IMR-90 (cell line): ENCODE measurements around the gene COA4. TPM values are rescaled to one million over a fixed set of nuclear protein-coding genes. Genes with fewer than 3 reads are reported as not detected.

Source experiments
- ATAC-seq: fragments of 200-7000 bp; cut with Tn5 transposase; 2 replicates; pipeline ENCODE4 v1.9.1; 2020; ENCODE audit warnings: low read depth, mild to moderate bottlenecking, moderate library complexity
- BruUV-seq: library from RNA; stranded (reverse); fragments of 400-500 nt; replicated peaks from 2 replicates; lab custom pipeline; 2021; lab: Mats Ljungman, UMichigan
- CTCF ChIA-PET: fragments of 300-600 bp; formaldehyde crosslinking; extraction: SDS; loops from one replicate; lab custom pipeline; 2021; ENCODE audit warnings: antibody characterized with exemption; lab: Yijun Ruan, JAX
- POLR2A ChIA-PET: fragments of 300-600 bp; sonication (Branson Sonifier 250); formaldehyde crosslinking; loops from one replicate; lab custom pipeline; 2022; ENCODE audit warnings: antibody characterized with exemption; ENCODE audit not compliant: unreplicated experiment; lab: Charles Lee
- DNase-seq: peaks from one replicate; pipeline ENCODE4 v3.0.0; 2013
- H2AFZ ChIP-seq: replicated peaks from 2 replicates; pipeline ENCODE3; 2013; ENCODE audit warnings: low read length, mild to moderate bottlenecking; ENCODE audit not compliant: poor library complexity
- H2AK5ac ChIP-seq: 2 replicates; pipeline ENCODE4 v1.6.1; 2013; ENCODE audit warnings: low read depth, low read length, inconsistent platforms
- H2AK9ac ChIP-seq: replicated peaks from 2 replicates; pipeline ENCODE3; 2013; ENCODE audit warnings: mild to moderate bottlenecking, low read depth, low read length, moderate library complexity; ENCODE audit not compliant: poor library complexity
- H2BK120ac ChIP-seq: 2 replicates; pipeline ENCODE4 v1.6.1; 2013; ENCODE audit warnings: low read depth, low read length, inconsistent platforms
- H2BK15ac ChIP-seq: 3 replicates; pipeline ENCODE4 v1.6.1; 2013; ENCODE audit warnings: low read depth, low read length, inconsistent platforms
- H2BK20ac ChIP-seq: 2 replicates; pipeline ENCODE4 v1.6.1; 2013; ENCODE audit warnings: low read depth, mild to moderate bottlenecking, inconsistent platforms, low read length, moderate library complexity
- H2BK5ac ChIP-seq: 2 replicates; pipeline ENCODE4 v1.6.1; 2013; ENCODE audit warnings: mild to moderate bottlenecking, low read depth, low read length, inconsistent platforms; ENCODE audit not compliant: poor library complexity, severe bottlenecking
- H3K14ac ChIP-seq: replicated peaks from 2 replicates; pipeline ENCODE4 v1.6.1; 2013; ENCODE audit warnings: low read depth, low read length, inconsistent platforms
- H3K18ac ChIP-seq: 2 replicates; pipeline ENCODE4 v1.6.1; 2013; ENCODE audit warnings: low read depth, low read length, control low read depth
- H3K23ac ChIP-seq: 2 replicates; pipeline ENCODE4 v1.6.1; 2013; ENCODE audit warnings: low read depth, low read length, inconsistent platforms
- H3K27ac ChIP-seq: 2 replicates; pipeline ENCODE4 v1.5.1; 2013; ENCODE audit warnings: mild to moderate bottlenecking, control low read depth, low read length; ENCODE audit not compliant: insufficient read depth
- H3K27me3 ChIP-seq: 2 replicates; pipeline ENCODE4 v1.6.1; 2013; ENCODE audit warnings: low read length; ENCODE audit not compliant: control insufficient read depth, insufficient read depth
- H3K36me3 ChIP-seq: 2 replicates; pipeline ENCODE4 v1.6.1; 2013; ENCODE audit warnings: low read length, mixed read lengths; ENCODE audit not compliant: control insufficient read depth, insufficient read depth
- H3K4ac ChIP-seq: 2 replicates; pipeline ENCODE4 v1.6.1; 2013; ENCODE audit warnings: low read depth, low read length, inconsistent platforms
- H3K4me1 ChIP-seq: 2 replicates; pipeline ENCODE4 v1.6.1; 2013; ENCODE audit warnings: low read length, mixed read lengths; ENCODE audit not compliant: control insufficient read depth, insufficient read depth
- H3K4me2 ChIP-seq: 2 replicates; pipeline ENCODE4 v1.6.1; 2013; ENCODE audit warnings: low read depth, mild to moderate bottlenecking, control low read depth, low read length, moderate library complexity
- H3K4me3 ChIP-seq: 2 replicates; pipeline ENCODE4 v1.5.1; 2013; ENCODE audit warnings: low read depth, mild to moderate bottlenecking, control low read depth, low read length, moderate library complexity; ENCODE audit not compliant: insufficient read depth
- H3K56ac ChIP-seq: 2 replicates; pipeline ENCODE4 v1.6.1; 2013; ENCODE audit warnings: low read length, inconsistent platforms; ENCODE audit not compliant: insufficient read depth; ENCODE audit errors: extremely low read depth
- H3K79me1 ChIP-seq, 2 experiments: 2 replicates each; pipeline ENCODE4 v1.6.1; 2013; ENCODE audit warnings: low read length in 2 of 2, inconsistent platforms in 1 of 2, low read depth in 1 of 2
- H3K9ac ChIP-seq: 2 replicates; pipeline ENCODE4 v1.6.1; 2013; ENCODE audit warnings: low read depth, low read length, control low read depth
- H3K9me1 ChIP-seq: 2 replicates; pipeline ENCODE4 v1.6.1; 2013; ENCODE audit warnings: low read length, inconsistent platforms; ENCODE audit not compliant: insufficient read depth
- H3K9me3 ChIP-seq: 2 replicates; pipeline ENCODE4 v1.6.1; 2013; ENCODE audit warnings: low read length; ENCODE audit not compliant: control insufficient read depth, insufficient read depth
- H4K20me1 ChIP-seq: 2 replicates; pipeline ENCODE4 v1.6.1; 2013; ENCODE audit warnings: low read length, inconsistent platforms; ENCODE audit not compliant: insufficient read depth
- H4K5ac ChIP-seq: 2 replicates; pipeline ENCODE4 v1.6.1; 2013; ENCODE audit warnings: mild to moderate bottlenecking, low read depth, low read length, control low read depth
- H4K8ac ChIP-seq, 2 experiments: 2 replicates each; pipeline ENCODE4 v1.6.1; 2013; ENCODE audit warnings: low read depth in 2 of 2, low read length in 2 of 2, control low read depth in 1 of 2, inconsistent platforms in 1 of 2
- H4K91ac ChIP-seq: 2 replicates; pipeline ENCODE4 v1.6.1; 2013; ENCODE audit warnings: low read depth, low read length, inconsistent platforms; ENCODE audit not compliant: insufficient read depth
- CEBPB ChIP-seq: IDR thresholded peaks from 2 replicates; pipeline ENCODE4 v1.6.1; 2012; ENCODE audit warnings: low read depth, low read length, improper control_type of control experiment
- CTCF ChIP-seq: conservative IDR thresholded peaks from 2 replicates; pipeline ENCODE4 v1.5.1; 2012; ENCODE audit warnings: mild to moderate bottlenecking, low read depth, low read length, improper control_type of control experiment
- ELK1 ChIP-seq: fragments of 150-350 bp; IDR thresholded peaks from 2 replicates; pipeline ENCODE4 v1.6.1; 2016; ENCODE audit warnings: low read depth, mild to moderate bottlenecking, low read length, moderate library complexity, borderline replicate concordance
- FOS ChIP-seq: fragments of 150-350 bp; IDR thresholded peaks from 2 replicates; pipeline ENCODE4 v1.6.1; 2016; ENCODE audit warnings: low read depth, low read length
- MAFK ChIP-seq: IDR thresholded peaks from 2 replicates; pipeline ENCODE4 v1.6.1; 2012; ENCODE audit warnings: low read depth, low read length, improper control_type of control experiment
- MAZ ChIP-seq: IDR thresholded peaks from 2 replicates; pipeline ENCODE4 v1.6.1; 2012; ENCODE audit warnings: low read depth, mild to moderate bottlenecking, low read length, improper control_type of control experiment, moderate library complexity, borderline replicate concordance
- NFE2L2 ChIP-seq: fragments of 150-350 bp; IDR thresholded peaks from 2 replicates; pipeline ENCODE4 v1.6.1; 2016; ENCODE audit warnings: low read depth, mild to moderate bottlenecking, low read length
- POLR2A ChIP-seq: IDR thresholded peaks from 2 replicates; pipeline ENCODE4 v1.6.1; 2012; ENCODE audit warnings: mild to moderate bottlenecking, low read depth, low read length
- RAD21 ChIP-seq: IDR thresholded peaks from 2 replicates; pipeline ENCODE4 v1.6.1; 2012; ENCODE audit warnings: low read length, improper control_type of control experiment
- RCOR1 ChIP-seq: IDR thresholded peaks from 2 replicates; pipeline ENCODE4 v1.6.1; 2012; ENCODE audit warnings: mild to moderate bottlenecking, low read length, improper control_type of control experiment; ENCODE audit not compliant: insufficient replicate concordance
- RFX5 ChIP-seq: IDR thresholded peaks from 2 replicates; pipeline ENCODE4 v1.8.0; 2012; ENCODE audit warnings: low read depth, mild to moderate bottlenecking, low read length, moderate library complexity
- SMC3 ChIP-seq: fragments of 150-350 bp; IDR thresholded peaks from 2 replicates; pipeline ENCODE4 v1.6.1; 2016; ENCODE audit warnings: low read depth, mild to moderate bottlenecking, antibody characterized with exemption, low read length, moderate library complexity
- USF2 ChIP-seq: fragments of 150-350 bp; IDR thresholded peaks from 2 replicates; pipeline ENCODE4 v1.6.1; 2017; ENCODE audit warnings: mild to moderate bottlenecking, antibody characterized with exemption, low read length, low read depth
- WGBS, 2 experiments: methylation state at CpG; one replicate each; pipeline versions ENCODE4 v1.1.5 to v1.1.7; 2013; ENCODE audit warnings: missing lambda C conversion rate in 2 of 2; ENCODE audit not compliant: insufficient read length in 1 of 2; ENCODE audit errors: extremely low coverage in 2 of 2; 5-methylcytosine and 5-hydroxymethylcytosine counted together
- dilution Hi-C: fragments of 300-500 bp; cut with HindIII; formaldehyde crosslinking; loops from one replicate; pipeline ENCODE4 v1.14.3; 2018; ENCODE audit warnings: low sequenced_read_pairs; ENCODE audit not compliant: unreplicated experiment
- in situ Hi-C: fragments of 300-500 bp; cut with MboI; formaldehyde crosslinking; loops from 3 replicates; pipeline ENCODE4 v1.14.3; 2019; ENCODE audit warnings: low sequenced_read_pairs, inconsistent platforms, mixed read lengths
- intact Hi-C: fragments of 100-400 bp; cut with micrococcal nuclease; formaldehyde crosslinking; loops from 2 replicates; pipeline ENCODE4 v1.10.0; 2022
- polyA plus RNA-seq, 3 experiments: library from polyadenylated mRNA; depleted of rRNA; stranded (reverse); fragments of >200 nt; gene quantifications; 2 replicates each; pipeline ENCODE4 v1.2.3, GENCODE V29; 2012; ENCODE audit warnings: low replicate concordance in 1 of 3
- total RNA-seq: library from RNA; depleted of rRNA; stranded (reverse); fragments of >200 nt; gene quantifications from 2 replicates; pipeline ENCODE4 v1.2.3, GENCODE V29; 2012

The COA4 gene
- total and polyA plus RNA-seq, 2 of the 4 experiments (the other 2 are of a cell fraction) = 78.0 to 97.4 TPM

GRCh38 chr11:73860202-73860601, 16.4 kb downstream of the COA4 start:
- DNase-seq (no peak), ATAC-seq (no peak)
- no peak overlapping the region for H4K5ac ChIP-seq
- no peak for TF ChIP-seq FOS
- TF ChIP-seq RFX5 = no peak
- no peak for TF ChIP-seq RCOR1
- TF ChIP-seq RAD21 = no peak
- TF ChIP-seq MAFK = no peak
- TF ChIP-seq NFE2L2 = no peak
- no peak for TF ChIP-seq MAZ
- TF ChIP-seq USF2 = no peak
- TF ChIP-seq CEBPB = no peak
- no peak for TF ChIP-seq CTCF
- no peak for TF ChIP-seq POLR2A
- no peak for TF ChIP-seq SMC3
- TF ChIP-seq ELK1 = no peak
- H3K27me3 ChIP-seq = no peaks in the 10 kb centered on the region
- H3K9me3 ChIP-seq = no peaks in the 10 kb centered on the region
- H4K91ac ChIP-seq = no peak overlapping the region
- no peak overlapping the region for H3K56ac ChIP-seq
- H3K9ac ChIP-seq = no peak overlapping the region
- no peaks in the 10 kb centered on the region for H3K4me1 ChIP-seq
- H2BK120ac ChIP-seq = no peak overlapping the region
- H3K4me2 ChIP-seq = no peak overlapping the region
- no peak overlapping the region for H3K18ac ChIP-seq
- H3K36me3 ChIP-seq = peaks cover 2% of the 10 kb centered on the region; the same call in 1 of the 2 replicates
- peaks cover 3% of the 10 kb centered on the region; the same call in 1 of the 2 replicates for H3K9me1 ChIP-seq
- POLR2A ChIA-PET = no interaction called here
- in situ Hi-C loops (no loop called here), intact Hi-C loops (no loop called here), dilution Hi-C loops (no loop called here)
- no peak overlapping the region for H3K4ac ChIP-seq
- CTCF ChIA-PET = interaction anchor here (0.6 kb wide), 1 partner anchor 45 kb away, joined by 8 read pairs; no protein-coding TSS in a partner anchor
- H2AFZ ChIP-seq = no peak overlapping the region
- no peak overlapping the region for H3K27ac ChIP-seq
- BruUV-seq = no TSS peak
- no peak overlapping the region for H4K8ac ChIP-seq
- H4K20me1 ChIP-seq = no peaks in the 10 kb centered on the region
- no peak overlapping the region for H2BK5ac ChIP-seq
- no peak overlapping the region for H3K14ac ChIP-seq
- WGBS, 2 experiments = no CpG with 5 or more reads among the region's 2 CpGs
- H2BK20ac ChIP-seq = no peak overlapping the region
- H2AK9ac ChIP-seq = no peak overlapping the region
- H3K4me3 ChIP-seq = no peak overlapping the region
- H2AK5ac ChIP-seq = no peak overlapping the region
- no peak overlapping the region for H2BK15ac ChIP-seq
- H3K23ac ChIP-seq = no peak overlapping the region
- no peaks in the 10 kb centered on the region; a peak in 1 of 4 replicates for H3K79me1 ChIP-seq
